ENCODE results near the gene DYNC2LI1. TPM values are rescaled to one million over a fixed set of nuclear protein-coding genes. Genes with fewer than 3 reads are reported as not detected.

DYNC2LI1 gene
- total RNA-seq, 4 donors from 2014 or later = 13.6 to 20.4 (median 17.7) TPM

DNA sequence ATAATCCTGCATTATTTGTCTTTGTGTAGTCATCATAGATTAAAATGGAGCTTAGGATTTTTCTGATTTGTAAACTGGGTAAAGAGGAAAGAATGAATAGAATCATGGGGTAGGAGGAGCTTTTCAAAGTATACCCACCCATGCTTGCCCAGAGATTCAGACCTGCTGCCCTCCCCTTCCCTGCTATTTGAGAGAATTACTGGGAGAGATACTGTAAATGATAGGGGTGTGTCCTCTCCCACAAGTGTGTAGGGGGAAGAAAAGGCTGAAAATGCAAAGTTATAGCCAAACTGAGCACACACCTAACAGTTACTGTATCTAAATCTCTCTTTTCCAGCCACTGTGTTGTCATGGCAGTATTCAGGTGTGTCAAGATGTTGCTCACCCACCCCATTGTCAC is 21.5 kb upstream of the DYNC2LI1 start:
- intact Hi-C loops (cut with DNase I; ENCODE audit: low total_unique reads) = no loop called here
- no peak overlapping the region for H3K4me3 ChIP-seq (ENCODE audit: low read depth, poor library complexity, severe bottlenecking)
- no peak for TF ChIP-seq POLR2A (IDR thresholded peaks at IDR 0.05)
- TF ChIP-seq, protein P1, sequence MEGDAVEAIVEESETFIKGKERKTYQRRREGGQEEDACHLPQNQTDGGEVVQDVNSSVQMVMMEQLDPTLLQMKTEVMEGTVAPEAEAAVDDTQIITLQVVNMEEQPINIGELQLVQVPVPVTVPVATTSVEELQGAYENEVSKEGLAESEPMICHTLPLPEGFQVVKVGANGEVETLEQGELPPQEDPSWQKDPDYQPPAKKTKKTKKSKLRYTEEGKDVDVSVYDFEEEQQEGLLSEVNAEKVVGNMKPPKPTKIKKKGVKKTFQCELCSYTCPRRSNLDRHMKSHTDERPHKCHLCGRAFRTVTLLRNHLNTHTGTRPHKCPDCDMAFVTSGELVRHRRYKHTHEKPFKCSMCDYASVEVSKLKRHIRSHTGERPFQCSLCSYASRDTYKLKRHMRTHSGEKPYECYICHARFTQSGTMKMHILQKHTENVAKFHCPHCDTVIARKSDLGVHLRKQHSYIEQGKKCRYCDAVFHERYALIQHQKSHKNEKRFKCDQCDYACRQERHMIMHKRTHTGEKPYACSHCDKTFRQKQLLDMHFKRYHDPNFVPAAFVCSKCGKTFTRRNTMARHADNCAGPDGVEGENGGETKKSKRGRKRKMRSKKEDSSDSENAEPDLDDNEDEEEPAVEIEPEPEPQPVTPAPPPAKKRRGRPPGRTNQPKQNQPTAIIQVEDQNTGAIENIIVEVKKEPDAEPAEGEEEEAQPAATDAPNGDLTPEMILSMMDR (IDR thresholded peaks at IDR 0.05) = no peak
- no peak for DNase-seq (ENCODE audit: low spot score in 2 of 2)

DNA sequence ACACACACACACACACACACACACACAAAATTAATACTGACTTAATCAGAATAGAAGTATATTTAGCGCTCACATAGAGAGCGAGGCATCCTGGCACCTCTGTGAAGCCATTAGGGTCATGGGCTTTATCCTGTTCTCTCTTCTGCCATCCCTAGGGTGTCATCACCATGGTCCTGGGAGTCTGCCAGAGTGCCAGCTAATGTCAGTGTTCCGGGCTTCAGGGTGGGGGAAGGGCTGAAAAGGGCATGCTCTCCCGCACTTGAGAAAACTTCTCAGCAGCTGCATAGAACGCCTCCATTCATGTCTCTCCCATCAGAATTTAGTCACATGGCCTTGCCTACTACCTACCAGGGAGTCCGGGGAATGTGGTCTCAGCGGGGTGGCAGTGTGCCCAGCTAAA is 19.7 kb upstream of the DYNC2LI1 start:
- intact Hi-C loops (cut with DNase I; ENCODE audit: low total_unique reads) = no loop called here
- H3K4me3 ChIP-seq (ENCODE audit: low read depth, poor library complexity, severe bottlenecking) = no peak overlapping the region
- 77 to 89% methylated on average over 7 of the region's 7 CpGs for WGBS, 2 donors
- TF ChIP-seq, protein P1 (IDR thresholded peaks at IDR 0.05) = no peak
- TF ChIP-seq POLR2A (IDR thresholded peaks at IDR 0.05) = no peak
- no peak for DNase-seq (ENCODE audit: low spot score in 2 of 2)

DNA sequence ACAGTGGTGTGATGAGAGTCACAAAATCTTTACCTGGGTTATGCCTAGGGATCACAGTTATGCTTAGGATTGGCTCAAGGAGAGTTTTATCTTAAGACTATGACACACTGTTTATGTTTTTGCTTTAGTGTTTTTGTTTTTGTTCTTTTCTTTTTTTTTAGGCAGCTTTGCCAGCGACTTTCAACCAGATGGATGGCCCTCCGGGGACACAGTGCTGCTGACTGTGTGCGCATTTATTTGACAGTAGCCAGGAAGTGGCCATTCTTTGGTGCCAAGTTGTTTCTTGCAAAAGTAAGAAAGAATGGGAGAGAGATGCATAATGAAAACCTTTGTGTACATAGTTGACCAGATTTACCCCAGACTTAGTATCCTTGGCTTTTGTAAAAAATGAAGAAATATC is 15.1 kb upstream of the DYNC2LI1 start:
- DNase-seq (ENCODE audit: low spot score in 2 of 2) = peak in 1 of 2 donors; percentile 67
- TF ChIP-seq, protein P1 (IDR thresholded peaks at IDR 0.05) = no peak
- no peak for TF ChIP-seq POLR2A (IDR thresholded peaks at IDR 0.05)
- intact Hi-C loops (cut with DNase I; ENCODE audit: low total_unique reads) = no loop called here
- WGBS, 2 donors = 45 to 46% methylated on average over 3 of the region's 3 CpGs
- H3K4me3 ChIP-seq (ENCODE audit: low read depth, poor library complexity, severe bottlenecking) = no peak overlapping the region

DNA sequence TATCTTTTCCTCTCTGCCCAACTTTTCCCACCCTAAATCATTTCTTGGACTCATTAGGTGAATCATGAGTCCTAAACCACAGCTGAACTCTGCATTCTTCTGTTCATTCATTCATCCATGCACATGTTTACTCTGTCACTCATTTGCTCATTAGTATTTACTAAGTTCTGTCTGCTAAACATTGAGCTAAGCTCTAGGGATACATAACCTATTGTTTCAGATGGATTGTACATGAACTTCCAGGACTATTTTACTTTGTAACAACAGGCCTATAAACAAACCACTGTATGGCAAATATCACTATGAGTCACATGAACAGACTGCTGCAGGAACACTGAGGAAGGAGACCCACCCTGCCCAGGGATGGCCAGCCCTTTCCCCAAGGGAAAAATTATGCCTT is 14.6 kb upstream of the DYNC2LI1 start:
- no peak overlapping the region for H3K4me3 ChIP-seq (ENCODE audit: low read depth, poor library complexity, severe bottlenecking)
- intact Hi-C loops (cut with DNase I; ENCODE audit: low total_unique reads) = no loop called here
- TF ChIP-seq, protein P1 (IDR thresholded peaks at IDR 0.05) = no peak
- TF ChIP-seq POLR2A (IDR thresholded peaks at IDR 0.05) = no peak
- peak in 1 of 2 donors; percentile 68 for DNase-seq (ENCODE audit: low spot score in 2 of 2)

DNA sequence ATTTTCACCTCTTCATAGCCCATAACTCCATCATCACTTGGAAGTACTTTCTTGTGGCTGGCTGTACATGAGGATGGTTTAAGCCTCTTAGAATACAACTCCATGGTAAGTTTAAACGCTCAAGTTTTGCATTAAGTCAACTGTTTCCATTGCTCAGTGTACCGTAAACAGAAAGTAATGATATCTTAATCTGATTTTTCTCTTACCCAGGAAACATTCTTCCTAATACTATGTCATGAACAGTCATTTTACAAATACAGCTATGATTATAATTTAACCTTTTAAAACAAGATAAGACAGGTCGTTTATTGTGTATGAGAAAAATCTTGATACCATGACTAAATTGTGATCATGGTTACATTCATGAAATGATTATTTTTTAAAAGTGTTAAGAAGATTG is 11.6 kb upstream of the DYNC2LI1 start:
- no peak overlapping the region for H3K4me3 ChIP-seq (ENCODE audit: low read depth, poor library complexity, severe bottlenecking)
- TF ChIP-seq, protein P1 (IDR thresholded peaks at IDR 0.05) = no peak
- TF ChIP-seq POLR2A (IDR thresholded peaks at IDR 0.05) = no peak
- intact Hi-C loops (cut with DNase I; ENCODE audit: low total_unique reads) = no loop called here
- no peak for DNase-seq (ENCODE audit: low spot score in 2 of 2)
- WGBS, 2 donors = 71 to 81% methylated on average over 3 of the region's 3 CpGs

DNA sequence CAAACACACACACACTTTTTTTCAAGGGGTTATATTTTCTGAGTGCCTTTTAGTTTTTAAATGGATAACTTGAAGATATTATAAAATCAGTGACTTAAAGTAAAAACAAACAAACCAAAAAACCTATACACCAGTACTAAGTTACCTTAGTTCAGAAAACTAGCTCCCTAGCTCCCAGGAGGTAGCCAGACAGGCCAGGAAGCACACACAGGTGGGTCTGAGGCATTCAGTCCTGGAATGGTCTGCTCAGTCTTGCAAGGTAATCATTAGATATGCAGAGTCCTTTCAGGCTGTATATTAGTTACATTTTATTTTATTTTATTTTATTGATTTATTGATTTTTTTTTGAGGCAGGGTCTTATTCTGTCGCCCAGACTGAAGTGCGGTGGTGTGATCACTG is 10.7 kb upstream of the DYNC2LI1 start:
- WGBS, 2 donors = 95 to 98% methylated on average over 2 of the region's 2 CpGs
- no peak for DNase-seq (ENCODE audit: low spot score in 2 of 2)
- H3K4me3 ChIP-seq (ENCODE audit: low read depth, poor library complexity, severe bottlenecking) = no peak overlapping the region
- intact Hi-C loops (cut with DNase I; ENCODE audit: low total_unique reads) = no loop called here
- no peak for TF ChIP-seq POLR2A (IDR thresholded peaks at IDR 0.05)
- TF ChIP-seq, protein P1 (IDR thresholded peaks at IDR 0.05) = no peak
